GM06990 (cell line): Measurements from ENCODE around the gene ANO7.

Source experiments
- DNase-seq: peaks from one replicate; pipeline ENCODE4 v3.0.0-alpha.2; 2011; ENCODE audit not compliant: insufficient read length; ENCODE audit errors: extremely low read depth
- H3K27me3 ChIP-seq: replicated peaks from 2 replicates; pipeline ENCODE4 v1.6.0; 2011; ENCODE audit warnings: low read length; ENCODE audit not compliant: control insufficient read depth, insufficient read depth
- H3K36me3 ChIP-seq: 2 replicates; pipeline ENCODE4 v1.5.1; 2011; ENCODE audit warnings: low read length; ENCODE audit not compliant: control insufficient read depth, insufficient read depth
- H3K4me3 ChIP-seq: replicated peaks from 2 replicates; pipeline ENCODE4 v1.5.1; 2011; ENCODE audit warnings: low read depth, mild to moderate bottlenecking, control low read depth, low read length
- CTCF ChIP-seq: IDR thresholded peaks from 2 replicates; pipeline ENCODE4 v1.5.1; 2011; ENCODE audit warnings: low read length, control low read depth, mild to moderate bottlenecking, inconsistent platforms; ENCODE audit not compliant: insufficient read depth, poor library complexity, severe bottlenecking

The ANO7 gene

DNA sequence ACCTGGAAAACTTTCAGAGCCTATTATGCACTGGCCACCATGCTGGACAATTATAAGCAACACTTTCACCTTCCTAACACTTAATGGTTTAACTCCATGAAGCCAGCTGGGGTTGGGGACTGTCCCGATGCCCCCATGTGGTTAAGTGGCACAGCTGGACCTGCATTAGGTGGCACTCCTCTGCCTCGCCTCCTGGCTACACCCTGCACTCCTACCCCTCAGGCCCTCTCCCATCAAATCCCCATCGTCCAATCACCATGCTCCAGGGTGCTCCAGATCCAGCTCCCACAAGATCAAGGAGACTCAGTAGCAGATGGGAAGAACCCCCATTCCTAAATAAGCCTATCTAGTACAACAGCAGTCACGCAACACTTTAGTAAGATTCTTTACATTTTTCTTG, 73.2 kb downstream of the ANO7 start:
- TF ChIP-seq CTCF = no peak
- Histone ChIP-seq H3K36me3 (peaks cover 49% of the 10 kb centered on the region), H3K4me3 (no peak overlapping the region), H3K27me3 (no peaks in the 10 kb centered on the region)
- no peak for DNase-seq

GRCh38 chr2:241263061-241263460, 74.6 kb downstream of the ANO7 start:
- Histone ChIP-seq H3K4me3 (no peak overlapping the region), H3K27me3 (no peaks in the 10 kb centered on the region), H3K36me3 (peaks cover 50% of the 10 kb centered on the region)
- DNase-seq = no peak
- no peak for TF ChIP-seq CTCF

DNA sequence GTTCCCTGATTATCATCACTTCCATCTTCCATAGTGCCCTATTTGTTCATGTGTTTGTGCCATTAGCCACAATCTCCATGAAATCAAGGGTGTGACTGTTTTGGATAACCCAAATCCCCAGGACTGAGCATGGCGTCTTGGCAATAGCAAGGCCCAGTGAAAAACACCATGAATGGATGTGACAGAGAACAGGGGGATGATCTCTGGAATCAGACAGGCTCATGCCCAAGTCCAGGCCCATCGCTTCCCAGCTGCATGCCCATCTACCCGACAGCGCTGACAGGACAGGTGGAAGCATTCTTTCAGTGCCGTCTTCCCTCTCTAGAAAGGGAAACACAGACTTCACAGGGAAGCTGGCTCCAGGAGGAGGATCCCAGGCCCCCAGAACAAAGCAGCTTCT, 77.0 kb downstream of the ANO7 start:
- Histone ChIP-seq H3K36me3 (peaks cover 54% of the 10 kb centered on the region), H3K4me3 (no peak overlapping the region), H3K27me3 (no peaks in the 10 kb centered on the region)
- TF ChIP-seq CTCF = no peak
- DNase-seq = no peak

- Histone ChIP-seq H3K36me3 (peaks cover 40% of the 10 kb centered on the region), H3K27me3 (no peaks in the 10 kb centered on the region), H3K4me3 (no peak overlapping the region)
- TF ChIP-seq CTCF = peak; percentile 22
- no peak for DNase-seq
Measured at GRCh38 chr2:241267249-241268067, 79.0 kb downstream of the ANO7 start.

DNA sequence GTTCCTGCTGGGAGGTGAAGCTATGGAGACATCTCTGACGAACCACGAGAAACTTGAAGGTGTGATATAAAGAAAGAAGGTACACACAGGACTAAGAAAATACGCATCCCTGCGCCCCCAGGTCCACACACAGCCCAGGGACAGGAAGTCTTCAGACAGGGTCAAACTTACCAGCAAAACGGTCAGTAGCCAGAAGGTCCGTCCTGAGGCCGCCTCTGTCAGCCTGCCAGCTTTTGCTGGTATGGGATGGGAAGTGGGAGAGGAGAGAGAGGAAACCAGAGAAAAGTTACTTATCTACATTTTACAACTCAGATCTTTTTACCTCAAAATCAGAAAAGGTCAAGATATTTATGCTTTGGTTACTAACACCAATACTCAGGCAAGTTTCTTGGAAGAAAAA, 79.8 kb downstream of the ANO7 start:
- no peak for DNase-seq
- TF ChIP-seq CTCF = no peak
- no peak overlapping the region for H3K4me3 ChIP-seq
- peaks cover 31% of the 10 kb centered on the region for H3K36me3 ChIP-seq
- no peaks in the 10 kb centered on the region for H3K27me3 ChIP-seq
